ENCODE data around the gene C4orf17.

Gene C4orf17

GRCh38 chr4:99540277-99540939 lies 29.6 kb downstream of the C4orf17 start:
- DNase-seq = no peak

- no peak for DNase-seq
Observed at GRCh38 chr4:99552872-99553271, 42.1 kb downstream of the C4orf17 start.

- peak; percentile 94 for DNase-seq
Observed at GRCh38 chr4:99563310-99564186, 52.7 kb downstream of the C4orf17 start, which contains the start of gene TRMT10A. TSS of gene TRMT10A (minus strand) at chr4:99564039. CDS start at chr4:99559338, 4,701 bp downstream.

- DNase-seq = no peak
Observed at GRCh38 chr4:99564921-99565320, 54.1 kb downstream of the C4orf17 start.

GRCh38 chr4:99571883-99572282 lies 61.1 kb downstream of the C4orf17 start:
- no peak for DNase-seq

- DNase-seq = no peak
Observed at GRCh38 chr4:99572527-99573240, 61.9 kb downstream of the C4orf17 start.

- no peak for DNase-seq
Observed at GRCh38 chr4:99573735-99574368, 63.0 kb downstream of the C4orf17 start.

GRCh38 chr4:99574530-99575324 lies 63.9 kb downstream of the C4orf17 start, which contains the start of gene MTTP:
TSS of gene MTTP (plus strand) at chr4:99574824. CDS start at chr4:99574910, 86 bp downstream.
- DNase-seq = no peak

GRCh38 chr4:99578714-99579113 lies 67.9 kb downstream of the C4orf17 start:
- no peak for DNase-seq

- no peak for DNase-seq
Observed at GRCh38 chr4:99585516-99585915, 74.7 kb downstream of the C4orf17 start.

GRCh38 chr4:99586322-99586721 lies 75.5 kb downstream of the C4orf17 start:
- DNase-seq = no peak

- no peak for DNase-seq
Observed at GRCh38 chr4:99586797-99587196, 76.0 kb downstream of the C4orf17 start.

- no peak for DNase-seq
Observed at GRCh38 chr4:99587309-99587708, 76.5 kb downstream of the C4orf17 start.

- DNase-seq = no peak
Observed at GRCh38 chr4:99587803-99588202, 77.0 kb downstream of the C4orf17 start.

- DNase-seq = no peak
Observed at GRCh38 chr4:99591757-99592156, 80.9 kb downstream of the C4orf17 start.
